IPS-NIHi11 (cell line): ENCODE data around the gene MMP3.

Source experiments
- DNase-seq: peaks from one replicate; pipeline ENCODE4 v3.0.0; 2012; ENCODE audit warnings: mixed read lengths, low spot score

MMP3 gene

DNA sequence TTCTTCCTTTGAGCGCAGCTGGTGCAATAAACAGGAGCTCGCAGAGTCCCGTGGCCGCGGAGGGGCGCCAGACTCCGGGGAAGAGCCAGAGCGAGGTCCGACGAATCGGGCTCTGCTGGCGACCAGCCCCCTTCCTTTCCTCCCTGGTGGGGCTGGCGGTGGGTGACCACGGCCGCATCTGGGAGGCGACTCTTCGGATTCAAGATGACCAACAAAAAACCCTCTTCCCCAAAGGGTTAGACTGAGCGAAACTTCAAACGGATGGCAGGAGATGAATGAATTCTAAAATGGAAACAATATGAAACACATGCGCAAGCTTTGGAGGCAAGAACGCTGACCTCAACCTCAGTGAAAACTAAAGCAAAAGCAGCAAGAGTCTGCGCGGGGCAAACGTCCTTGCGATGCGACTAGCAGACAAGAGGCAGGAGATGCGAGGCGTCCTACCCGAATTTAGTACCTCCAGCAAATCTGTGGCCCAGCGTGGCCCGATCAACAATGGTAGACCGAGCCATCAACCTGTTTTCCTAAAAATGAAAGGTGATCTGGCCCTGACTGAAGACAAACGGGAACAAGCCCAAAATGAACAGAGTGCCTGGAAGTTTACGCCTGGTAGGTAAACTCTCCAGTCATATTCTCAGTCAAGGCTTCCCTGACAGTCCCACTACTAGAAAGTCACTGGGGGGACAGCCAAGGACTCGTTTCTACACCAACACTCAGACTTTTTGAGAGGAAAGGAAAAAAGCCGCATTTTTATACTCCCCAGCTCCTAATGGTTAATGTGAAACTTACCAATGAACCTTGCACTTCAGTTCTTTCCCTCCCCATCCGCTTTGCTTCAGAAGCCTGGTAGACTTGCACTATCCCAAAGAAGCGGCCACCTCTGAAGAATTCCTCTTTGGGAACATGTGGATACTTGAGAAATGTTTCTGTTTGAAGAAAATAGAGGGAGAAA lies 11.6 kb downstream of the MMP3 start:
- no peak for DNase-seq

DNA sequence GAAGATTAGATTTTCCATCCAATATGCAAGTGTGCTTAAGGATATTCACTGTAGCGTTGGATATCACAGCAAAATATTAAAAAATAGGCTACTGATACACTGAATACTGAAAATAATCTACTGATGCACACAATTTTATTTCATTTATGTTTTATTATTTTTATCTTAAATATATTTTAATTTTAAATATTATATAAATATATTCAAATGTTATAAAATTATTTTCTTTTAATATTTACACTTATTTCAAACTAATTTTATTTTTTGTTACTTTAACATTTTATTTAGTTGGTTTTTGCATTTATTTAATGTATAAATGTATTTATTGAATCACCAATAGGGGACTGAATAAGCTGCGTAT lies 12.3 kb downstream of the MMP3 start:
- no peak for DNase-seq

DNA sequence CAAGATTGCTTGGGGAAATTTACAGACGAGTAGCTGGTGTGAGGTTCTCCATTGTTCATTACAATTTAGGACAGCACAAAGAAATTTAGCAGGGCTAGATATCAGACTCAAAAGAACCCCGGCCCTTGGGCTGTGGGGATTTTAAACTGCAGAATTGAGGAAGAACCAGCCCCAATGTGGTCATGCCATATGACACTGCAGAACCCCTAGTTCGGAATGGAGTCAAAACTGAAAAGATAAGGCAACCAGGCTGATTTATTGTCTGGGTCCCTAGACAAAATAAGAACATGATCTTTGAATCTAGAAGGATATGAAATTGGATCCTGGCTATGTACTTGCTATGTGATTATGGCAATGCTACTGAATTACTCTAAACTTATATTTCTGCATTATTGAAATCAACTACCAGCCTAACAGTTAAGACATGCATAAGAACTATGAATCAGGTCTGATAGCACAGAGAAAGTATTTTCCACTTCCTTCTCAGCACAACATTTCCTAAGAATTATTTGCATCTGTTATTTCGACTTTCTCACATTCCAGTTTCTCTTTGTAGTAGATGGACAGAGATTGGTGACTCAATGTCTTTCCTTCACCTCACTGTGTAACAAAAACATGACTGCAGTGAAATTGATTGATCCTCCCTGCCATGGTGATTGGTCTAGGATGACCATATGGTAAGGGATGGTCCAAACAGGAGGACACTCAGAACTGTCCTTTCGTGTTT lies 13.2 kb downstream of the MMP3 start:
- no peak for DNase-seq

DNA sequence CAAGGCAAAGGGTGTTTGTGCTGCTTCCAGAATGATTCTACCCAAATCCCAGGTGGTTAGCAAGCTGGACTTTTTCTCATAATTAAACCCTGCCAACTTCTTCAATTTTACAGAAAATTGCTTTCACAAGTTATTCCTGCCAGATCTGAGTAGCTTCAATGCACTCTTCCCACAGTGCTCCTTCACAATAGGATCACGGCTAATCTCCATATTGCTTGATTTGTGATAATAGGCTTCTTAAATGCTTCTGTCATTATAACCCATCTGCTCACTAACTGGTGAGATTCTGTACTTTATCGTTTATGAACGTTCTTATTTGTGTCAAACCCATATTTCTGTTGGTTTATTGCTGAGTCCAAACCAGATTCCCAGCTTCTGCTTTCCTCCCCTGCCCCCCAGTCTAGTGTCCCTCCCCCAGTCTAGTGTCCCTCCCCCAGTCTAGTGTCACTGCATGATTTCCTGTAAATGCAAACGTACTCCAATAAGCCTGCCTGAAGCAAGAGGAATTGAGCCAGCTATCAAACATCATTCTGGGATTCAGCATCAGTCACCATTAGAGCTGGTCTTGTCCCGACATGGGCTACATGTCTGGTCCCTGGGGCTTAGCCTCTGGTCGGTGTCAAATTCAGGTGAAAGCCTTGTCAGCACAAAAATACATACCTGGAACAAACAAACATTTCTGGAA lies 14.0 kb downstream of the MMP3 start:
- no peak for DNase-seq

DNA sequence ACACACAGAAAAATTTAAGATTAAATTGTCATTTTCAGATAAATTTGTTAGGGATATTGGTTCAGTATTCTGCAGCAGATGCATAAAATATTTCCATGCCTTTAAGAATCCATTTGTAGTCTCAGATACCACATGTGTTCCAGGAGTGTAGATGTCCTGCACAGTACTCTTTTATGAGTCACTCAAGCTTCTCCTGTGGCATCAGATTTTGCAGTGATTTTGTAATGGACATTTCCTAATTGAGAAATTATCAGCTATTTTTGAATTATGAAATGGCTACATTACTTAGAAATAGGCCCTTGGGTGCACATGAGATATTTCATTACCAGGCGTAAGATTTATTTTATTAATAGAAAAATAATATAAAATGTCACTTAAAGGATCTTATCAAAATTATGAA lies 18.9 kb downstream of the MMP3 start:
- no peak for DNase-seq

DNA sequence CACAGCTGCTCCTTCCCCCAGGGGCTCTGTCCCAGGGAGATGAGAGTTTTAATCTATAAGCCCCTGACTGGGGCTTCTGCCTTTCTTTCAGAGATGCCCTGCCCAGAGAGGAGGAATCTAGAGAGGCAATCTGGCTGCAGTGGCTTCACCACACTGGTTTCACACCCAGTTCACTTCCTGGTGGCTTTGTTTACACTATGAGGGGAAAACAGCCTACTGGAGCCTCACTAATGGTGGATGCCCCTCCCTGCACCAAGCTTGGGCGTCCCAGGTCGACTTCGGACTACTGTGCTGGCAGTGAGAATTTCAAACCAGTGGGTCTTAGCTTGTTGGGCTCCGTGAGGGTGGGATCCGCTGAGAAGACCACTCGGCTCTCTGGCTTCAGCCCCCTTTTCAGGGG lies 23.9 kb downstream of the MMP3 start:
- DNase-seq = no peak

DNA sequence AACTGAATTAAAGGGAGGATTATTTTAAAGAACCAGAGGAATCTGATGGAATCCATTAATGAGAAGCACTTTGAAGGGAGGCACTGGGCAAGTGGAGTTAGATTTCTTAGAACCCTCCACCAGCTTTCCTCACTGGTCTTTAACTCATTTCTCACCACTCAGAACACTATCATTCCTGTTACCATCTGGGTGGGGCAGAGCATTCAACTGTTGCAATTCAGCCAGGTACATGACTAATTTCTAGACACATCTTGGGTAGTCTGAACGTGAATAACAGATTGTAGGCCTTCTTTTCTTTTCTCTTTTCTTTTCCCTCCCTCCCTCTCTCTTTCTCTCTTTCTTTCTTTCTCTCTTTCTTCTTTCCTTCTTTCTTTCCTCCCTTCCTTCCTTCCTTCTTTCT lies 29.9 kb downstream of the MMP3 start:
- no peak for DNase-seq

DNA sequence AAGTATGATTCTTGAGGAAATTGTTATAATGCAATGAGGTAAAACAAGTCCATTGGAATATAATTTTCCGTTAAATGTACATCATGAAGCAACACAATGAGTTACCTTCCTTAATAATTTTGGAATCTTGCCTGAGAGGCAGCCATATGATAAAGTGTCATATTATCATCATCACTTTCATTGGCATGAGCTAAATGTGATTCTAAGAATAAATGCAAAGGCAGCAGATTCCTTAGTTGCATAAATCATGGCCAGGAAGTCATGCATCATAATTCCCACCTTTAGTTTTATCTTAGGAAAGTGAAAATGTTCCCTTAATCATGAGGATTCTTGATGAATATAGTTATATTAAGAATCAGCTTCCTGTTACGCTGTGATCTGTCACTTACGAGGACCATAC lies 31.2 kb downstream of the MMP3 start:
- DNase-seq = no peak

DNA sequence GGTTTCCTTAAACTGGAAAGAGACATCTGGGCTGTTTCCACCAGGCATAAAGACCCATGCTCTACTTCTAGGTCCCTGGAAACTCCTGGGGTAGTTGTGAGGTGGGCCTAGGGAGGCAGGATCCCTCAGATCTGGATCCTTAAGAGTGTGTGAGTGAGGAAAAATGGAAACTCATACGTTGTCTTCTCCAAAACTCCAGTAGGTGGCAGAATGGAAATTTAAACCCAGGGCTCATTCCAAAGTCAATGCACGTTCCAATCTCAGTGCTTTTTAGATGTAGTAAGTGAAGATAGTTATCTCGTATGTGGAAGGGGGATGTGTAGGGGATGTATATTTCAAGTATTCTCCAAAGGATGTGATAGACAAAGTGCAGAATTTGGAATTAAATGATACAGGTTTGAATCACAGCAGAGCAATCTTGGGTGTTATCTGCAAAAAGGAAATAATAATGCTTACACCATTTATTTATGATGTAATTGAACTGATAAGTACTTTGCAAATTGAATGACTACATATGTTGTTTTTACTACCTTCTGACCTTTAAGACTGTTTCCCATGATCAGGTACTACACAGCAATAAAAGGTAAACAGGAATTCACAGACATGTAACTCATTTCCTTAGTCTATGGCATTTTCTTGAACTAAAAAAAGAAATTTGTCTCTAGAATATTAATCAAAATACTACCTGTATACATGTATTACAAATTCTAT lies 32.3 kb downstream of the MMP3 start:
- peak; percentile 54 for DNase-seq

DNA sequence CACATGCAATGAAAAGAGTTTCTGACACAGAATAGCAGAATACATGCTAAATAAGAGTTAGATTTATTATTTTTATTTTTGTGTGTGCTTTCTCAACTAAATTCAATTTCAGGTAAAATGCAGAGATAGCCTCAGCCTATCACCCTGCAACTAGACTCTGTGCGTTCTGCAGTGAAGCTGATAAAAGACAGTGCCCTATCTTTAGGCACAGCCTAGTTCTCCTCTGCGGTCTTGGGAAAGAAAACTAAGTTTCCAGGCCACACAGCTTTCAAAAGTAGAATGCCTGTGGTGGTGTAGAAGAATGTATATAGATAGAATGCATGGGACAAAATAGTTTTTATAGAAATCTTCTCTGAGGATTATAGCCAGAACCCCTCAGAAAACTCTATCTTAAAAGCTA lies 33.4 kb downstream of the MMP3 start:
- no peak for DNase-seq

DNA sequence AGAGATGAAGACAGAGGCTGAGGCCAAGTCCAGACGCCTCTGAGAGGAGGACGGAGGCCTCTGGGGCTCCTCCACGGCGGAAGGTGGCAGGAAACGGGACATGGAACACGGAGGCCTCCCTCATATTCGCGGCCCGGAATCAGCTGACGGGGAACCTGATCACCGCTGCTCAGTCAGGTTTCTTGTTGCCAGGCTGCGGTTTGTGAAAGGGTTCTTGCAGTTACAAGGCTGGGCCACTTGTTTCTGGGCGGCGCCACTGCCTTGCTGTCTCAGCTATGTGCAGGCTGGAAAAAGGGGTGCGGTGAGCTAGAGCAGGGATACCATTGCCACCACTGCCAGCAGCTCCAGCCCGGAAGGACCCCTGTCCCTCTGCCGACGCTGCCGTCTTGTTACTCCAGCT lies 35.5 kb downstream of the MMP3 start:
- peak; percentile 58 for DNase-seq

DNA sequence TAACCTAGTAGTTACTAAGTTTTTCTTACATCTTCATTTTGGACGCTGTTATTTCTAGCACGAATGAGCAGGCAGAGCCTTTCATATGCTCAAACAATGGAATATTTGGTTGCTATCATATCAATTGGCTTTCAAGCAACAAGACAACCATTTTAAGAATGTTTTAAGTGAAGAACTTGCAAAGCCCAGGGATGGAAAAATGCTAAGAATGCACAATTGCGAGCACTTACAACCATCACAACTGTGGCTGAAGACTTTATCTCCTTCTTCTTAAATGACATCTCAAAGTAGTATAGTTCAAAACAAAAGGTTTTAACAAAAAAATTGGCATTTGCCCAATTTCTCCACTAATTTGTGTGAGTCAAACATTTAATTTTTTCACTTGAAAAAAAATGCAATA lies 37.1 kb downstream of the MMP3 start:
- DNase-seq = no peak

DNA sequence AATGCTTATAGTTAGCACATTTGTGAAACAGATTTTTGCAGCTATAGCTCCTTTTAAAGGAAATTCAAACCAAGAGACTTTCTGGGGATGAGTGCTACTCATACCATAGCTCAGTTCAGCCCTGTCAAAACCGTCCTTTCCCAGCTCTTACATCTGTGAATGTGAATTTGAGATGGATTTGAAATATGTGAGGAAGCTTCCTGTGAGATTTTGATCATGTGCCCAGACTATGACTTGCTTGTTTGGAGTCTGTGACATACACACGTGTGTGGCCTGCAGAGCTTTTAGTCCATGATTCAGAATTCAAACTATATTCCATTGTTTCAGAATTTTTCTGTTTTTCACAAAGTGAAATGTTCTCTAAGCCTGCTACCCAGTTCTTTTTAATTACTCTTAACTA lies 41.1 kb downstream of the MMP3 start:
- DNase-seq = no peak

DNA sequence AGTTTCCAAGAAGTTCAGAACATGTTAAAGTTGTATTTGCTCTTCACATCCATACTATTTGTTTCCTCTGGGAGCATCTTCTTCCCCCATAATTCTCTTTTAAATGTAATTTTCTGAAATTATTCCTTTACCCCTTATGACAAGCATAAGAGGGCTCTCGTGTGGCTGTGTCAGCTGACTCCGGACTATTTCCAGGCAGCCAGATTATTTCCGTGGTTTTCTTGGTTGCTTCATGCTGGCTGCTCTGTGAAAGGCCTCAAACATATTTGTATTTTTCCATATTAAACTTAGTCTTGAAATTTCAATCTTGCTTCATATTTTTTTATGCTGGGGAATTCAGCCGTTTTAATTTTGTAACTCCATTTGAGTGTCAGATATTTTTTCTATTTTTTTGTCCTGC lies 42.6 kb downstream of the MMP3 start:
- no peak for DNase-seq

DNA sequence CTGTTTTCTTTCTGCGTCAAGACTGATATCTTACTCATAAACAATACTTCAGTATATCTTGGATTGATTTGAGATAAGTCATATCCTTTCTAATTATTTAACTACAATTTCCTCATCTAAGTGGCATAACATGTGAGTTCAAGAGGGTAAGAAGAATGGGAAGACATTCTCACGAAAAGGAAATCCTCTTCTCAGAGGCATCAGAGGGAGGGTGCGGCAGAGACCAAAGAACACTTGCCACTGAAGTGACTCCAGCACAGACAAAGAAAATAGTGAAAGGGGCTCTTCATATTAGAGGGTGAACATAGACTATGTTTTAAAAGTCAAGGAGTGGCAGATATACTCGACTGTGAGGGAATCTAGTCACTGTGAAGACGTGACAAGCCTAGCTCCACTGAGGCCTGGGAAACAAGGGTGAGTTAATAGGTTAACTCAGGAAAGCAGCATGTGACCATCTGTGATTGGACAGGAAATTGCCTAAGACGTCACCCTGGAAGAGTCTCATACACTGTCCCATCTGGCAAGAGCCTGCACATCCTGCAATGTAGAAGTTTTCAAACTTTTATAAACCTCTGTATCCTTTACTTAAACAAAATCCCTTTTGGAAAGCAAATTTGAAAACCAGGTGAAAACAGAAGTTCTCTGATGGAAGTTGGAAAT lies 43.6 kb downstream of the MMP3 start:
- DNase-seq = no peak

DNA sequence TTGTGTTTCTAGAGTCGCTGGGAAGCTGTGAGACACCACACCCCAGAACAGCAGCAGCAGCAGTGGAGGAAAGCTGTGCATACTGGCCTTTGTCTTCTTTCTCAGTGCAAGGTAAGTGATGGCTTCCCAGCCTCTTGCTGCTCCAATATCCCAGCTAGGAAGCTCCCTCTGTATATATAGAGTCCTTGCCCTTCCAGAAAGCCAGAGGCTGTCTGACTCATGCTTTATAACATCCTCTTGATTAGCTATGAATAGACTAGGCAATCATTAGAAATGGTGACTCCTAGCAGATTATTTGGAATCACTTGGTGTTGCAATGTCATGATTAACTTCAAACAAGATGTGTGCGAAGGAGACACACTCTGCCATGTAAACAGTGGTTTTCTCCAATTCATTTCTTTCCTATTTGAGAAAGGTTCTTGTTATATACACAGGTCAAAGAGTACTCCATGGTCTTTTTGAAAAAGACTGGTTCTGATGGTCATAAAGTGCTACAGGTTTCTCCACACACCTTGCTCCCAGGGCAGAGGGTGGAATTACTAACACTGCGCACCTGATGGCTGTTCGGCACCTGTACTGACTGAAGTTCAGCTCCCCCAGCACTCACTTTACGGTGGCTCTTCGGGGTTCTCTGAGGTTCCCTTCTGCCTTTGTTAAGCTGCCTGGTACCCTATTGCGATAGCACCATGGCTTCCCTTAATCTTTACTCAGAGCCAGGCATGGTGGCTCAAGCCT lies 45.2 kb downstream of the MMP3 start, which contains the start of gene MMP1:
MMP1 (minus strand) TSS at position 149 of the 735 bp plus-strand sequence; CDS start at position 81, 68 bp downstream.
- DNase-seq = no peak

DNA sequence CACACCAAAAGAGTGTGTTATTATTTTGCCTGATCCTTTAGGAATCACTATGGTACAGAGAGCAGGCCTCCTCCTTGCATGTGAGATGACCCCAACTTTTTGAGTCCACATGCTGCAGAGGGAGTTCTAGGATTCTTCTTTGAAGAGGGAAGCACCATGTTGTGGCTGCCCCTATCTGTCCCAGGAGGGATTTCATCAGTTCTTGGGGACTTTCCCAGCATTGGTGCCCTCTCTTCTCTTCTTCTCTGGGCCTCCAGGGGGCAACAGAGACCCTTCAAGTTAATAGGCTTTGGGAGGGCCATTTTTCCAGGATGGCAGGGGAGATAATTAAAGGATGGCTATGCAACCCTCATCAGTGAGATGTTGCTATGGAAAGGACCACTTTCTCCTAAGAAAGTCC lies 49.0 kb downstream of the MMP3 start:
- DNase-seq = peak; percentile 59

DNA sequence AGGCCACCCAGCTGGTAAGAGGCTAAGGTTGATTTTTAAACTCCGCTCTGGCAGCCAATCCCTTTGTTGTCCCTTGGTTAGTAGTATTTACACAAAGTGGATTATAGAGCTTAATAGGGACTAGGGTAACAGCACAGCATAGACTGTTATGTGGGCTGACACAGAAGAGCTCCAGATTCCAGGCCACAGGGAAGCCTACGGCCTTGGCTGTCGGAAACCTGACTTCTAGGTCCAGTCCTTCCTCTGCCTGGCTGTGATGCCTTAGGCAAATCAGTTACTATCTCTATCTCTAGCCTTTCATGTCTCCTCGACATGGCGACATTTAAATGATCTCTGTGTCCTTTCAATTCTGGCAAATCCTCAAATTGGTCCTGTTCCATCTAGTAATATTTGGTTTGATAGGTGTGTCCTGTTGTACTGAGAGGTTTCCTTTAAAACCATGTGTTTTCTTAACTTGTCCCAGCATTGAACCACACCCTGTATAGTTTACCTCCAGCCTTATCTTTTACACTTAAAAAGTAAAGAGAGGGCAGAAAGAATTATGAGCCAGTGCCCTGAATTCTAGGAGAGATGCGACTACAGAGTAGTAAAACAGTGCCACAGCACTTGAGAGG lies 49.6 kb downstream of the MMP3 start:
- no peak for DNase-seq

DNA sequence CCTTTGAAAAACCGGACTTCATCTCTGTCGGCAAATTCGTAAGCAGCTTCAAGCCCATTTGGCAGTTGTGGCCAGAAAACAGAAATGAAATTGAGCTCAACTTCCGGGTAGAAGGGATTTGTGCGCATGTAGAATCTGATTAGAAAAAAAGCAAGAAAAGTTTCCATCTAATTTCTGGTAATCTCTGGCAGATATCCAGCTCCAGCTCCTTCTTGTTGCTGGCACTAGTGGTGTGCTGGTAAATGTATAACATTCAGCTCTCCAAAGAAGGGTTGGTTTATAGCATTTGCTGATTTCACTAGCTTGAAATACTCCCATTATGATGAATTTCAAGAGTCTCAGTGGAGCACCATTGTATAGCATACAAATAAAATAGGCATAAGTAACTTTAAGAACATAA lies 50.8 kb downstream of the MMP3 start:
- DNase-seq = no peak

DNA sequence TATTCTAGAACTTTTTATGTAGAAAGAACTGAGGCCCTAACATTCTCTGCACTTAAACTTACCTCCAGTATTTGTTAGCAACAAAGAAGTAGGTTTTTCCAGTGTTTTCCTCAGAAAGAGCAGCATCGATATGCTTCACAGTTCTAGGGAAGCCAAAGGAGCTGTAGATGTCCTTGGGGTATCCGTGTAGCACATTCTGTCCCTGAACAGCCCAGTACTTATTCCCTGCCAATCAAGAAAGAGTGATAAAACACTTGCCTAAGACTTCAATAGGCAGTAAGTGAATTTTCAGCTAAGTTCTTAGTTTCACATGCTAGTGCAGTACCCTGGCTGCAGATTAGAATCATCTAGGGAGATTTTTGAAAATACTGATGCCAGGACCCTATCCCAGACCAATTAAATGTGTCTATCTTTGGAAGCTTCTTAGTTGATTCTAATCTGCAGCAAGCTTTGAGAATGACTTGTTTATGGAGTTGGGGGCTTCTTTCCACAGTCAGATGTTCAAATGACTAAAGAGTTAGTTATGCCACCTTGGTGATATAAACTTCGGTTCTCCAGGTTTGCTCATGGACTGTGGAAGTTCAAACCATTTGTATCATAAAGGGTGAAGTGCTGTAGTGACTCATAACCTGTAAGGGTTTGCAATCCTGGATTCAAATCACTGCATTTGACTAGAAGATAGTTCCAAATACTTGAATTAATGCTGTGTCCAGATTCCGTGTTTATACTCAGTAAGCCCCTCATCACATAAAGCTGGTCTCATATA lies 52.0 kb downstream of the MMP3 start:
- no peak for DNase-seq
